ENCODE results near the gene DOCK9. TPM values are rescaled to one million over a fixed set of nuclear protein-coding genes. Genes with fewer than 3 reads are reported as not detected.

The DOCK9 gene
- polyA plus RNA-seq, 3 donors, result 0.01 TPM; not detected in 2

DNA sequence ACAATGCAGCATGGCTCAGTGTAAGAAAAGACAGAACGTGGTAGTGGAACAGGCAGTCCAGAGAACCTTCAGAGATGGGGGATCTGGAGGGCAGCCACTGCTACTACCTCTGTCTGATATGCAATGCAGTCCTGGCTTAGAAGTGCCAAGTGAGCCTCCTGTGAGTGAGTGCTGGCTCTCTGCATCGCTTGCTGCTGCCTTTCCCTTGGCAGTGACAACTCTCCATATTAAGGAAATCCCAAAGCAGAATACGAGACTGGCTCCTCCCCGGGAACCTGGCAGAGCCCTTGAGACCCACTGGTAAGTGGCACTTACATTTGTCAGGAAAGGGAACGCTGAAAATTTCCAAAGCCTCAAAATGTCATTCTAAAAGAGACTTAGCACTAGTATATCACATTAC lies 7.5 kb downstream of the DOCK9 start:
- WGBS (ENCODE audit: insufficient coverage), result 85% methylated on average over 1 of the region's 5 CpGs
- Histone ChIP-seq H3K36me3 (replicated peaks in 1 of 2; ENCODE audit: control insufficient read depth in 1 of 2, insufficient read depth in 2 of 2, low read length in 2 of 2) (no peaks in the 10 kb centered on the region), H3K27ac (ENCODE audit: low read depth in 1 of 2, low read length in 2 of 2) (no peak overlapping the region), H3K9me3 (replicated peaks in 1 of 2; ENCODE audit: control insufficient read depth in 1 of 2, insufficient read depth in 1 of 2, low read length in 2 of 2) (no peaks in the 10 kb centered on the region), H3K9ac (ENCODE audit: insufficient read depth, low read length, poor library complexity, severe bottlenecking) (no peak overlapping the region), H3K4me2 (replicated peaks; ENCODE audit: extremely low read depth, low read length, poor library complexity, severe bottlenecking) (no peak overlapping the region), H3K27me3 (ENCODE audit: control insufficient read depth in 2 of 2, insufficient read depth in 2 of 2, low read length in 2 of 2) (peaks cover 8 to 11% of the 10 kb centered on the region in 2 donors), H4K20me1 (ENCODE audit: insufficient read depth, low read length) (no peaks in the 10 kb centered on the region), H3K4me3 (replicated peaks in 1 of 3; ENCODE audit: low read depth in 2 of 3, low read length in 3 of 3) (no peak overlapping the region), H2AFZ (ENCODE audit: insufficient read depth, low read depth, low read length, poor library complexity, severe bottlenecking) (no peak overlapping the region), H3K79me2 (ENCODE audit: insufficient read depth, low read length) (no peaks in the 10 kb centered on the region), H3K4me1 (ENCODE audit: control insufficient read depth in 1 of 2, insufficient read depth in 2 of 2, low read length in 2 of 2) (peaks cover 12 to 16% of the 10 kb centered on the region in 2 donors)
- DNase-seq, result no peak
- Mint-ChIP-seq H3K36me3 (no peaks in the 10 kb centered on the region), H3K27me3 (ENCODE audit: low read depth in 3 of 3) (peaks cover 10 to 34% (median 18%) of the 10 kb centered on the region in 3 donors), H3K4me1 (peaks cover 12% of the 10 kb centered on the region), H3K27ac (no peak overlapping the region), H3K9me3 (no peaks in the 10 kb centered on the region), H3K4me3 (no peak overlapping the region)
- intact Hi-C loops (cut with micrococcal nuclease), result no loop called here
- TF ChIP-seq, protein P1, sequence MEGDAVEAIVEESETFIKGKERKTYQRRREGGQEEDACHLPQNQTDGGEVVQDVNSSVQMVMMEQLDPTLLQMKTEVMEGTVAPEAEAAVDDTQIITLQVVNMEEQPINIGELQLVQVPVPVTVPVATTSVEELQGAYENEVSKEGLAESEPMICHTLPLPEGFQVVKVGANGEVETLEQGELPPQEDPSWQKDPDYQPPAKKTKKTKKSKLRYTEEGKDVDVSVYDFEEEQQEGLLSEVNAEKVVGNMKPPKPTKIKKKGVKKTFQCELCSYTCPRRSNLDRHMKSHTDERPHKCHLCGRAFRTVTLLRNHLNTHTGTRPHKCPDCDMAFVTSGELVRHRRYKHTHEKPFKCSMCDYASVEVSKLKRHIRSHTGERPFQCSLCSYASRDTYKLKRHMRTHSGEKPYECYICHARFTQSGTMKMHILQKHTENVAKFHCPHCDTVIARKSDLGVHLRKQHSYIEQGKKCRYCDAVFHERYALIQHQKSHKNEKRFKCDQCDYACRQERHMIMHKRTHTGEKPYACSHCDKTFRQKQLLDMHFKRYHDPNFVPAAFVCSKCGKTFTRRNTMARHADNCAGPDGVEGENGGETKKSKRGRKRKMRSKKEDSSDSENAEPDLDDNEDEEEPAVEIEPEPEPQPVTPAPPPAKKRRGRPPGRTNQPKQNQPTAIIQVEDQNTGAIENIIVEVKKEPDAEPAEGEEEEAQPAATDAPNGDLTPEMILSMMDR (IDR thresholded peaks at IDR 0.05), result no peak

DNA sequence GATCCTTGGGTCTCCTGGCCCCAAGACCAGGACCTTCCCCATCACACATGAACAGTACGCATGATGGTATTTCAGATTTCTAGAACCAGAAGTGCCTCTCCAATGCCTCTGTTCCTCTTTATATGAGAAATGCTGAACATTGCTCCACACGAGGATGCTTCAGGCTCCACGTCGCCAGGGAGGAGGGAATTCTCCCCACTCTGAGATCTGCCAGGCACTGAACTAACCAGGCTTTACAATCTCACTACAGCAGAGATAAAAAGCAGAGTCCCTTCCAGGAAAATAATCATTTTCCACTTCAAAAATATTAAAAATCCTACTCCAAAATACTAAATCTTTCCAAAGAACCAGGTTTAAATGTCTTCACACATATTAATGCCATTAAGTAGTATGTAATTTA lies 10.4 kb downstream of the DOCK9 start:
- H3K4me2 ChIP-seq (replicated peaks; ENCODE audit: extremely low read depth, low read length, poor library complexity, severe bottlenecking), result no peak overlapping the region
- no peaks in the 10 kb centered on the region for H3K36me3 Mint-ChIP-seq
- H3K27ac ChIP-seq (ENCODE audit: low read depth in 1 of 2, low read length in 2 of 2), result no peak overlapping the region
- H3K4me1 ChIP-seq (ENCODE audit: control insufficient read depth in 1 of 2, insufficient read depth in 2 of 2, low read length in 2 of 2), result no peaks in the 10 kb centered on the region
- no peaks in the 10 kb centered on the region for H3K36me3 ChIP-seq (replicated peaks in 1 of 2; ENCODE audit: control insufficient read depth in 1 of 2, insufficient read depth in 2 of 2, low read length in 2 of 2)
- DNase-seq, result no peak
- H3K9ac ChIP-seq (ENCODE audit: insufficient read depth, low read length, poor library complexity, severe bottlenecking), result no peak overlapping the region
- TF ChIP-seq, protein P1 (IDR thresholded peaks at IDR 0.05), result no peak
- H3K27me3 Mint-ChIP-seq (ENCODE audit: low read depth in 3 of 3), result peaks cover 12 to 37% (median 16%) of the 10 kb centered on the region in 3 donors
- intact Hi-C loops (cut with micrococcal nuclease), result no loop called here
- no peak overlapping the region for H3K4me3 Mint-ChIP-seq
- no peaks in the 10 kb centered on the region for H4K20me1 ChIP-seq (ENCODE audit: insufficient read depth, low read length)
- no peak overlapping the region for H3K27ac Mint-ChIP-seq
- no peaks in the 10 kb centered on the region for H3K9me3 ChIP-seq (replicated peaks in 1 of 2; ENCODE audit: control insufficient read depth in 1 of 2, insufficient read depth in 1 of 2, low read length in 2 of 2)
- H3K27me3 ChIP-seq (ENCODE audit: control insufficient read depth in 2 of 2, insufficient read depth in 2 of 2, low read length in 2 of 2), result peaks cover 7 to 8% of the 10 kb centered on the region in 2 donors
- no peaks in the 10 kb centered on the region for H3K4me1 Mint-ChIP-seq
- H3K4me3 ChIP-seq (replicated peaks in 1 of 3; ENCODE audit: low read depth in 2 of 3, low read length in 3 of 3), result no peak overlapping the region
- no peaks in the 10 kb centered on the region for H3K79me2 ChIP-seq (ENCODE audit: insufficient read depth, low read length)
- H3K9me3 Mint-ChIP-seq, result peaks cover 0 to 4% (median 0%) of the 10 kb centered on the region in 7 donors
- WGBS (ENCODE audit: insufficient coverage), result 100% methylated on average over 1 of the region's 4 CpGs
- no peak overlapping the region for H2AFZ ChIP-seq (ENCODE audit: insufficient read depth, low read depth, low read length, poor library complexity, severe bottlenecking)

Measured in CD14-positive monocyte (primary cell).